ENCODE data around the gene FBXW11.

DNA sequence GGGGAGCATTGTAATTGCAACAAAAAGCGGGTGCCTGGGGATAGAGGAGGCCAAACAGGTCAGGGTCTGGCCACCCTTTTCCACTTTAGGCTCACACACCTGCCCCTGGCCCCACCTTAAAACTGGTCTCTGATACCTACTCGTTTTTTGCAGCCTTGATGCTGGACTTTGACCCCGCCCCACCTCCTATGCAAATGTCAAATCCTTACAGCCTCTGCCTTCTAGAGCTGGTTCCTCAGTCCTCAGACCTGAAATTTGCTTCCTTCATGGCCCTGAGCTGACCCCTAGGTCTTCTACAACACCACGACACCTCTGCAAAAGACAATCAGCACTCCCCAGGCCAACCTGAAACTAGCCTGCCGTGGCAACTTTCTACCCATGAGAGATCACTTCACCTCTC, 183.2 kb downstream of the FBXW11 start:
- TF ChIP-seq, protein P1, sequence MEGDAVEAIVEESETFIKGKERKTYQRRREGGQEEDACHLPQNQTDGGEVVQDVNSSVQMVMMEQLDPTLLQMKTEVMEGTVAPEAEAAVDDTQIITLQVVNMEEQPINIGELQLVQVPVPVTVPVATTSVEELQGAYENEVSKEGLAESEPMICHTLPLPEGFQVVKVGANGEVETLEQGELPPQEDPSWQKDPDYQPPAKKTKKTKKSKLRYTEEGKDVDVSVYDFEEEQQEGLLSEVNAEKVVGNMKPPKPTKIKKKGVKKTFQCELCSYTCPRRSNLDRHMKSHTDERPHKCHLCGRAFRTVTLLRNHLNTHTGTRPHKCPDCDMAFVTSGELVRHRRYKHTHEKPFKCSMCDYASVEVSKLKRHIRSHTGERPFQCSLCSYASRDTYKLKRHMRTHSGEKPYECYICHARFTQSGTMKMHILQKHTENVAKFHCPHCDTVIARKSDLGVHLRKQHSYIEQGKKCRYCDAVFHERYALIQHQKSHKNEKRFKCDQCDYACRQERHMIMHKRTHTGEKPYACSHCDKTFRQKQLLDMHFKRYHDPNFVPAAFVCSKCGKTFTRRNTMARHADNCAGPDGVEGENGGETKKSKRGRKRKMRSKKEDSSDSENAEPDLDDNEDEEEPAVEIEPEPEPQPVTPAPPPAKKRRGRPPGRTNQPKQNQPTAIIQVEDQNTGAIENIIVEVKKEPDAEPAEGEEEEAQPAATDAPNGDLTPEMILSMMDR (conservative IDR thresholded peaks at IDR 0.05): no peak
- no peak for TF ChIP-seq EZH2 (IDR thresholded peaks at IDR 0.05; ENCODE audit: low read depth)
